DND-41 (cell line): ENCODE data around the gene BRPF1.

ENCODE experiments used
- ATAC-seq: fragments of 200-7000 bp; cut with Tn5 transposase; 3 replicates; pipeline ENCODE4 v1.9.1; 2021; ENCODE audit warnings: low read depth; ENCODE audit not compliant: insufficient read depth
- DNase-seq: peaks from one replicate; pipeline ENCODE4 v3.0.0-alpha.2; 2020
- H2AFZ ChIP-seq: 2 replicates; pipeline ENCODE4 v1.6.0; 2012; ENCODE audit warnings: low read depth, low read length
- H3K27ac ChIP-seq: 2 replicates; pipeline ENCODE4 v1.5.1; 2012; ENCODE audit warnings: low read length, inconsistent platforms
- H3K27me3 ChIP-seq: fragments of 200-600 bp; sonication (generic); 2 replicates; pipeline ENCODE4 v1.6.0; 2012; ENCODE audit warnings: low read length, mild to moderate bottlenecking, inconsistent platforms; ENCODE audit not compliant: insufficient read depth, poor library complexity
- H3K36me3 ChIP-seq: 2 replicates; pipeline ENCODE4 v1.5.1; 2012; ENCODE audit warnings: low read length, inconsistent platforms; ENCODE audit not compliant: insufficient read depth
- H3K4me1 ChIP-seq: 2 replicates; pipeline ENCODE4 v1.5.1; 2012; ENCODE audit warnings: mild to moderate bottlenecking, low read length; ENCODE audit not compliant: insufficient read depth
- H3K4me2 ChIP-seq: 2 replicates; pipeline ENCODE4 v1.6.0; 2012; ENCODE audit warnings: mild to moderate bottlenecking, moderate library complexity, low read length, inconsistent platforms; ENCODE audit not compliant: insufficient read depth
- H3K4me3 ChIP-seq, 2 experiments: fragments of 200-600 bp in 1 of 2; shearing (Covaris generic) in 1 of 2; 2 replicates each; pipeline ENCODE4 v1.5.1; 2012 to 2016; ENCODE audit warnings: inconsistent platforms in 2 of 2, low read length in 2 of 2, mild to moderate bottlenecking in 2 of 2, low read depth in 1 of 2, moderate library complexity in 1 of 2
- H3K79me2 ChIP-seq: 2 replicates; pipeline ENCODE4 v1.6.0; 2012; ENCODE audit warnings: low read length, inconsistent platforms; ENCODE audit not compliant: insufficient read depth
- H3K9ac ChIP-seq: 2 replicates; pipeline ENCODE4 v1.6.0; 2012; ENCODE audit warnings: low read depth, mild to moderate bottlenecking, inconsistent platforms, low read length, moderate library complexity
- H3K9me3 ChIP-seq: 2 replicates; pipeline ENCODE4 v1.5.1; 2012; ENCODE audit warnings: low read length, moderate library complexity, mild to moderate bottlenecking, inconsistent platforms; ENCODE audit not compliant: insufficient read depth, severe bottlenecking
- H4K20me1 ChIP-seq: 2 replicates; pipeline ENCODE4 v1.6.0; 2012; ENCODE audit warnings: low read length; ENCODE audit not compliant: insufficient read depth
- EZH2 ChIP-seq: IDR thresholded peaks from 3 replicates; pipeline ENCODE4 v1.6.1; 2012; ENCODE audit warnings: borderline replicate concordance, low read depth, mild to moderate bottlenecking, moderate library complexity, low read length, inconsistent platforms; ENCODE audit not compliant: severe bottlenecking
- TF ChIP-seq, protein P1 (sequence below): IDR thresholded peaks from 2 replicates; pipeline ENCODE4 v1.5.1; 2012; ENCODE audit warnings: borderline replicate concordance, low read length, moderate library complexity, mild to moderate bottlenecking; ENCODE audit not compliant: poor library complexity, severe bottlenecking; ENCODE audit errors: extremely low read depth

Gene BRPF1

DNA sequence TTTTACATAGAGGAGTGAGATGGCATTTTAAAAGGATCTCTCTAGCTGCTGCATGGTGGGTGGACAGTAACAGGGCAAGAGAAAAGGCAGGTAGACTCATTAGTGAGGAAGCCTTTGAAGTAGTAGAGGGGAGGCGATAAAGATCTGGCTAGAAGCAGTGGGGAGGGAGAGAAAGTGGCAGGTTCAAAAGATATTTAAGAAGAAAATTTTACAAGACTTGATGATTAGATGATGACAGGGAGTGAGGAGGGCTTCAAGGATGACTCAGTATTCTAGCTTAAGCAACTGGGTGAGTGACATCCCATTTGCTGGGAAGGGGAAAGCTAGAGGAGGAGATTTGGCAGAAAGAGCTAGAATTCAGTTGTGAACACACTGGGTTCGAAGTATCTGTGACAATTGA, 3.8 kb upstream of the BRPF1 start:
- Histone ChIP-seq H3K27ac (no peak overlapping the region), H3K4me1 (peaks cover 14% of the 10 kb centered on the region), H4K20me1 (peaks cover 5% of the 10 kb centered on the region), H3K36me3 (peaks cover under 1% of the 10 kb centered on the region; the same call in 1 of the 2 replicates), H2AFZ (no peak overlapping the region), H3K9me3 (no peaks in the 10 kb centered on the region), H3K79me2 (peaks cover 12% of the 10 kb centered on the region), H3K4me2 (no peak overlapping the region), H3K27me3 (no peaks in the 10 kb centered on the region), H3K4me3 (no peak overlapping the region), H3K9ac (no peak overlapping the region)
- ATAC-seq, result no peak
- DNase-seq, result no peak
- no peak for TF ChIP-seq EZH2
- TF ChIP-seq, protein P1, sequence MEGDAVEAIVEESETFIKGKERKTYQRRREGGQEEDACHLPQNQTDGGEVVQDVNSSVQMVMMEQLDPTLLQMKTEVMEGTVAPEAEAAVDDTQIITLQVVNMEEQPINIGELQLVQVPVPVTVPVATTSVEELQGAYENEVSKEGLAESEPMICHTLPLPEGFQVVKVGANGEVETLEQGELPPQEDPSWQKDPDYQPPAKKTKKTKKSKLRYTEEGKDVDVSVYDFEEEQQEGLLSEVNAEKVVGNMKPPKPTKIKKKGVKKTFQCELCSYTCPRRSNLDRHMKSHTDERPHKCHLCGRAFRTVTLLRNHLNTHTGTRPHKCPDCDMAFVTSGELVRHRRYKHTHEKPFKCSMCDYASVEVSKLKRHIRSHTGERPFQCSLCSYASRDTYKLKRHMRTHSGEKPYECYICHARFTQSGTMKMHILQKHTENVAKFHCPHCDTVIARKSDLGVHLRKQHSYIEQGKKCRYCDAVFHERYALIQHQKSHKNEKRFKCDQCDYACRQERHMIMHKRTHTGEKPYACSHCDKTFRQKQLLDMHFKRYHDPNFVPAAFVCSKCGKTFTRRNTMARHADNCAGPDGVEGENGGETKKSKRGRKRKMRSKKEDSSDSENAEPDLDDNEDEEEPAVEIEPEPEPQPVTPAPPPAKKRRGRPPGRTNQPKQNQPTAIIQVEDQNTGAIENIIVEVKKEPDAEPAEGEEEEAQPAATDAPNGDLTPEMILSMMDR, result no peak

DNA sequence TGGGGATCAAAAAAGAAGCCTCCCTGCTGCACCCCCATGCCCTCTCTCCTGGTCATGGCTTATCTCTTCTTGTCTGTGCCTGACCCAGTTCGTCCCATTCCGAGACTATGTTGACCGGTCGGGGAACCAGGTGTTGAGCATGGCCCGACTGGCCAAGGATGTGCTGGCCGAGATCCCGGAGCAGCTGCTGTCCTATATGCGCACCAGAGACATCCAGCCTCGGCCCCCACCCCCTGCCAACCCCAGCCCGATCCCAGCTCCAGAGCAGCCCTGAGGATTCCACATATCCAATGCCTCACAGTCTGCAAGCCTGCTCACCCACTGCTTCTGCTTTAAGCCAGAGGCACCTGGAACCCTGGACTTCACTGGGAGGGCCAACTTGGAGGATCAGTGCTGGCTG, 2.1 kb upstream of the BRPF1 start:
- no peaks in the 10 kb centered on the region for H3K27me3 ChIP-seq
- peaks cover 29% of the 10 kb centered on the region for H3K79me2 ChIP-seq
- peaks cover 30% of the 10 kb centered on the region for H3K4me1 ChIP-seq
- ATAC-seq (no peak), DNase-seq (no peak)
- no peak overlapping the region for H3K4me3 ChIP-seq
- TF ChIP-seq EZH2, result no peak
- TF ChIP-seq, protein P1, result no peak
- H3K9me3 ChIP-seq, result no peaks in the 10 kb centered on the region
- H3K27ac ChIP-seq, result no peak overlapping the region
- H3K36me3 ChIP-seq, result peaks cover 16% of the 10 kb centered on the region
- H3K4me2 ChIP-seq, result no peak overlapping the region
- no peak overlapping the region for H2AFZ ChIP-seq
- no peak overlapping the region for H3K9ac ChIP-seq
- peaks cover 22% of the 10 kb centered on the region for H4K20me1 ChIP-seq

DNA sequence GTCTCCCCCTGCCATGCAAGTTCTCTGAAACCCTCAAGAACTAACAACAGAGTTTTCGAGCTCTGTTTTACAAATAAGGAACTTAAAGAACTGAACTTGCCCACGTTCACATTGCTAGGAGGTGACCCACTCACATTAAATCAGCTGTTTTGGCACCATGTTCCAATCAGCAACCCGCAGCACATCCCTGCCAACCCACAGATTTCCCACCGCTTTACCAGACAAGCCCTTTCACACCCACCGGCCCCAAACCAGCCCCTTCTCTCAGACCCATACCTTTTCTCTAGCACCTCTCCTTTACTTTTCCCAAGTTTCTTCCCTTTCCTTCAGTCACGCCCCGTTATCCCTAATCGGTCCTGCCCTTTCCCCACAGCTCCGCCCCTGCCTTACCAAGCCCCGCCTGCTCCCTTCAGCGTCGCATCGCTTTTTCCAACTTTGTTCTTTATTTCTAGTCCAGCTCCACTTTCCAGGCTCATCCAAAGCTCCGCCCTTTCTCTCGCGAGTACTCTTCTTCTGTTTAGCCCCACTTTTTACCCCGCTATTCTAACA, 804 bp upstream of the BRPF1 start:
- H3K27ac ChIP-seq, result peak overlapping the region; percentile 74
- peak overlapping the region; percentile 35 for H3K9ac ChIP-seq
- no peak for DNase-seq
- H3K79me2 ChIP-seq, result peaks cover 42% of the 10 kb centered on the region
- TF ChIP-seq EZH2, result no peak
- TF ChIP-seq, protein P1, result no peak
- H3K4me2 ChIP-seq, result peak overlapping the region; percentile 80
- ATAC-seq, result peak; percentile 67
- H3K36me3 ChIP-seq, result peaks cover 30% of the 10 kb centered on the region
- H3K4me3 ChIP-seq, result peak overlapping the region; percentile 41 to 63; a peak in 3 of 4 replicates
- no peaks in the 10 kb centered on the region for H3K9me3 ChIP-seq
- peak overlapping the region; percentile 70 for H2AFZ ChIP-seq
- H3K4me1 ChIP-seq, result peaks cover 38% of the 10 kb centered on the region
- no peaks in the 10 kb centered on the region for H3K27me3 ChIP-seq
- peaks cover 28% of the 10 kb centered on the region for H4K20me1 ChIP-seq
